ENCODE results near the gene CWC22. TPM values are rescaled to one million over a fixed set of nuclear protein-coding genes. Genes with fewer than 3 reads are reported as not detected.

Gene CWC22
- total and polyA plus RNA-seq, 2 of the 13 experiments (the other 11 are each of a cell fraction or from before 2014, with no cell fraction given): 5.7 to 29.2 TPM

GRCh38 chr2:180015951-180016709 is 9.0 kb upstream of the CWC22 start:
- ChIA-PET POLR2A (interaction anchor here (1.0 kb wide), 1 partner anchor 9 kb away, joined by 3 read pairs; the partner anchor contains the start of gene CWC22), CTCF (ENCODE audit: low intra/inter-chr PET ratio, low total read pairs) (no interaction called here)
- DNase-seq (ENCODE audit: low spot score) (no peak), FAIRE-seq (no peak), ATAC-seq (no peak)
- TF ChIP-seq ZNF720 (CRISPR knock-in tag; IDR thresholded peaks at IDR 0.05): no peak
- Histone ChIP-seq H3K9me3 (ENCODE audit: low read length) (no peaks in the 10 kb centered on the region), H3K4me3 (replicated peaks in 1 of 3; ENCODE audit: insufficient read depth in 1 of 3, low read depth in 2 of 3, low read length in 3 of 3) (no peak overlapping the region), H3K9ac (ENCODE audit: insufficient read depth, low read depth, low read length) (no peak overlapping the region), H3K27me3 (ENCODE audit: control insufficient read depth in 1 of 2, insufficient read depth in 2 of 2, low read length in 2 of 2) (0 out of 5 replicates have a peak, but pooled peaks cover 0 to 3% of the 10 kb centered on the region in 2 experiments), H4K20me1 (ENCODE audit: insufficient read depth, low read length) (no peaks in the 10 kb centered on the region), H3K36me3 (replicated peaks in 1 of 2; ENCODE audit: control insufficient read depth in 1 of 2, insufficient read depth in 2 of 2, low read length in 2 of 2) (no peaks in the 10 kb centered on the region), H3K4me1 (ENCODE audit: insufficient read depth, low read length) (no peaks in the 10 kb centered on the region), H3K27ac (ENCODE audit: extremely low read length, insufficient read depth, low read length) (no peak overlapping the region), H3K4me2 (ENCODE audit: low read depth, low read length) (no peak overlapping the region), H2AFZ (ENCODE audit: low read length) (no peak overlapping the region), H3K79me2 (ENCODE audit: insufficient read depth, low read length) (no peaks in the 10 kb centered on the region)
- intact Hi-C loops (cut with micrococcal nuclease; ENCODE audit: unreplicated experiment): no loop called here
- no TSS peak for BruUV-seq (replicated peaks)
- in situ Hi-C loops (cut with HindIII; ENCODE audit: extremely low pct_ligation_motif_present, low pct_unique_long_range_greater_than_20kb): no loop called here
- 40% methylated on average over 5 of the region's 5 CpGs for WGBS (ENCODE audit: low lambda C conversion rate)

GRCh38 chr2:180012523-180012922 is 5.4 kb upstream of the CWC22 start:
- no TSS peak for BruUV-seq (replicated peaks)
- DNase-seq (ENCODE audit: low spot score): peak; percentile 23
- Histone ChIP-seq H4K20me1 (ENCODE audit: insufficient read depth, low read length) (no peaks in the 10 kb centered on the region), H3K27me3 (ENCODE audit: control insufficient read depth in 1 of 2, insufficient read depth in 2 of 2, low read length in 2 of 2) (0 out of 5 replicates have a peak, but pooled peaks cover 0 to 3% of the 10 kb centered on the region in 2 experiments), H3K27ac (ENCODE audit: extremely low read length, insufficient read depth, low read length) (no peak overlapping the region), H3K79me2 (ENCODE audit: insufficient read depth, low read length) (no peaks in the 10 kb centered on the region), H3K4me3 (replicated peaks in 1 of 3; ENCODE audit: insufficient read depth in 1 of 3, low read depth in 2 of 3, low read length in 3 of 3) (no peak overlapping the region), H3K4me1 (ENCODE audit: insufficient read depth, low read length) (0 out of 2 replicates have a peak, but pooled peaks cover 4% of the 10 kb centered on the region), H3K9ac (ENCODE audit: insufficient read depth, low read depth, low read length) (no peak overlapping the region), H3K9me3 (ENCODE audit: low read length) (no peaks in the 10 kb centered on the region), H3K4me2 (ENCODE audit: low read depth, low read length) (no peak overlapping the region; the same call in 1 of the 2 replicates), H3K36me3 (replicated peaks in 1 of 2; ENCODE audit: control insufficient read depth in 1 of 2, insufficient read depth in 2 of 2, low read length in 2 of 2) (no peaks in the 10 kb centered on the region), H2AFZ (ENCODE audit: low read length) (no peak overlapping the region)
- POLR2A ChIA-PET: no interaction called here
- no peak for TF ChIP-seq DMTF1 (CRISPR knock-in tag; IDR thresholded peaks at IDR 0.05)
- TF ChIP-seq ZNF577 (CRISPR knock-in tag; IDR thresholded peaks at IDR 0.05; ENCODE audit: borderline replicate concordance, low read depth): no peak
- 0 out of 2 replicates have a peak, but pooled peaks have one; percentile 58 for TF ChIP-seq FOSL2 (CRISPR knock-in tag; IDR thresholded peaks at IDR 0.05)
- CTCF ChIA-PET (ENCODE audit: low intra/inter-chr PET ratio, low total read pairs): no interaction called here
- in situ Hi-C loops (cut with HindIII; ENCODE audit: extremely low pct_ligation_motif_present, low pct_unique_long_range_greater_than_20kb) (no loop called here), intact Hi-C loops (cut with micrococcal nuclease; ENCODE audit: unreplicated experiment) (no loop called here)
- no peak for FAIRE-seq
- no peak; the same call in 2 of the 3 replicates for ATAC-seq
- 12% methylated on average over 4 of the region's 4 CpGs for WGBS (ENCODE audit: low lambda C conversion rate)
